T-helper 22 cell (primary cell): ENCODE measurements around the gene PLXNA4.

Experiments used
- DNase-seq: peaks from one replicate; pipeline ENCODE4 v3.0.0-alpha.2; 2020; ENCODE audit warnings: low read depth

Gene PLXNA4

DNA sequence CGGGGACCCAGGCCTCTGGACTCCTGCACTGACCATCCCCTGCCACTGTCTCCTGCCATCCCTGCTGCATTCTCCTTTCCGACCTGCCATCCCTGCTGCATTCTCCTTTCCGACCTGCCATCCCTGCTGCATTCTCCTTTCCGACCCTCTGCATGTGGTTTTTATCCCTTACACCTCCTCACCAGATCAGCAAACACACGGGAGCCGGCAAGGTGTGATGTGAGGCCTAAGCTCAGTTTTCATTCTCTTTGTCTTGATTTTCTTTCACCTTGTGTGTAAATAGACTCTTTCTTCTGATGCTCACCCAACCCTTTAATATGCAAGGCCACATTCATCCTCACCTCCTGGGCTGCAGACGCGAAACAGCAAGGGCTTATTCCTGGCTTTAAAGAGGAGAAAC is 11.4 kb downstream of the PLXNA4 start:
- no peak for DNase-seq

DNA sequence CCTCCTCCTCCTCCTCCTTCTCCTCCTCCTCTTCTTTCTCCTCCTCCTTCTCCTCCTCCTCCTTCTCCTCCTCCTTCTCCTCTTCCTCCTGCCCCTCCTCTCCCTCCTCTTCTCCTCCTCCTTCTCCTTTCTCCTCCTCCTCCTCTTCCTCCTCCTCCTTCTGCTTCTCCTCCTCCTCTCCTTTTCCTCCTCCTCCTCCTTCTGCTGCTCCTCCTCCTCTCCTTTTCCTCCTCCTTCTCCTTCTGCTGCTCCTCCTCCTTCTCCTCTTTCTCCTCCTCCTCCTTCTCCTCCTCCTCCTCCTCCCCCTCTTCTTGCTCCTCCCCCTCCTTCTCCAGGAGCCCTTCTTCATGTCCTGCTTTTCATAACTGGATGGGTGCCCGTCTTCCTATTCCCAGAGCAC is 12.2 kb downstream of the PLXNA4 start:
- no peak for DNase-seq

DNA sequence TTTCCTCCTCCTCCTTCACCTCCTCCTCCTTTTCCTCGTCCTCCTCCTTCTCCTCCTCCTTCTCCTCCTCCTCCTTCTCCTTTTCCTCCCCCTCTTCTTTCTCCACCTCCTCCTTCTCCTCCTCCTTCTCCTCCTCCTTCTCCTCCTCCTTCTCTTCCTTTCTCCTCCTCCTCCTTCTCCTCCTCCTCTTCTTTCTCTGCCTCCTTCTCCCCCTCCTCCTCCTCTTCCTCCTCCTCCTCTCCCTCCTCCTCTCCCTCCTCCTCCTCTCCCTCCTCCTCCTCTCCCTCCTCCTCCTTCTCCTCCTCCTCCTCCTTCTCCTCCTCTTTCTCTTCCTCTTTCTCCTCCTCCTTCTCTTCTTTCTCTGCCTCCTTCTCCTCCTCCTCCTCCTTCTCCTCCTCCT is 13.6 kb downstream of the PLXNA4 start:
- DNase-seq: no peak

DNA sequence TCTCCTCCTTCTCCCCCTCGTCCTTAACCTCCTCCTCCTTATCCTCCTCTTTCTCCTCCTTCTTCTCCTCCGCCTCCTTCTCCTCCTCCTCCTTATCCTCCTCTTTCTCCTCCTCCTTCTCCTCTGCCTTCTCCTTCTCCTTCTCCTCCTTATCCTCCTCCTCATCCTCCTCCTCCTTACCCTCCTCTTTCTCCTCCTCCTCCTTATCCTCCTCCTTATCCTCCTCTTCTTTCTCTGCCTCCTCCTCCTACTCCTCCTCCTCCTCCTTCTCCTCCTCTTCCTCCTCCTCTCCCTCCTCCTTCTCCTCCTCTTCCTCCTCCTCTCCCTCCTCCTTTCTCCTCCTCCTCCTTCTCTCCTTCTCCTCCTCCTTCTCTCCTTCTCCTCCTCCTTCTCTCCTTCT is 14.5 kb downstream of the PLXNA4 start:
- DNase-seq: no peak

DNA sequence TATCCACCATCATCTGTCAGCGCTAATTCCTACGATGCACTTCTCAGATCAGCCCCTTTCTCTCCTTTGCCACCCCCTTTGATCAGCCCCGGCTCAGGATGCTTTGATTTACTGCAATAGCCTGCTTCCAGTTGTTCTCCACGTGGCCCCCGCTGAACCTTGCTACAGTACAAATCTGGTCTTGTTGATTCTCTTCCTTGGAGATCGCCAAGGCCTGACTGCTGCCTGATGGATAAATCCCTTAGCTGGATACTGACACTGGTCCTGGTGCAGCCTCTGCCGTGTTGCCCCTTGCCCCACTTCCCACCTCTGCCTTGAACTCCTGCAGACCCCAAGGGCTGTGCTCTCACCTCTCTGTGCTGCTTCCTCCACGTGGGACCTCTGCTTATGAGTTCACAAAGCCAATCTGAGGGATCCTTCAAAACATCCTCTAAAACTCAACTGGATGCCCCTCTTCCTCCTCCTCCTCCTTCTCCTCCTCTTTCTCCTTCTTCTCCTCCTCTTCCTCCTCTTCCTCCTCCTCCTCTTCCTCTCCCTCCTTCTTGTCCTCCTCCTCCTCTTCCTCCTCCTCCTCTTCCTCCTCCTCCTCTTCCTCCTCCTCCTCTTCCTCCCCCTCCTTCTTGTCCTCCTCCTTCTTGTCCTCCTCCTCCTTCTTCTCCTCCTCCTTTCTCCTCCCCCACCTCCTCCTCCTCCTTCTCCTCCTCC is 15.3 kb downstream of the PLXNA4 start:
- DNase-seq: no peak

DNA sequence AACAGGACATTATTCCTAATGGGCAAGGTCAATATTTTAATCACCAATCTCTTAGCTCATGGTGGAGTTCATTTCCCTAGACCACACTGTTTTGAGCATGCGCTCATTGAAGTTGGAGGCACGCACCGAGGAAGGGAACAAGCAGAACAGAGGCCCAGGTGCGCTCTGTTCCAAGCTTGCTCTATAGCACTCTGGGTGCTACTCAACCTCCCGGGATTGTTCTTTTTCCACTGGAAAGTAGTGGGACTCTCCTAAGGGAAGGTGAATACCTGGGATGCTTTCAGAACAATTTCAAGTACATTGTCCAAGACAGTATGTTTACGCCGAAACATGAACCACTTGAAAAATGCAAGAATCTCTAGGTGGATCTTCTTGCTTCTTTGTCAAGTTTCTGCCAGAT is 16.2 kb downstream of the PLXNA4 start:
- no peak for DNase-seq

DNA sequence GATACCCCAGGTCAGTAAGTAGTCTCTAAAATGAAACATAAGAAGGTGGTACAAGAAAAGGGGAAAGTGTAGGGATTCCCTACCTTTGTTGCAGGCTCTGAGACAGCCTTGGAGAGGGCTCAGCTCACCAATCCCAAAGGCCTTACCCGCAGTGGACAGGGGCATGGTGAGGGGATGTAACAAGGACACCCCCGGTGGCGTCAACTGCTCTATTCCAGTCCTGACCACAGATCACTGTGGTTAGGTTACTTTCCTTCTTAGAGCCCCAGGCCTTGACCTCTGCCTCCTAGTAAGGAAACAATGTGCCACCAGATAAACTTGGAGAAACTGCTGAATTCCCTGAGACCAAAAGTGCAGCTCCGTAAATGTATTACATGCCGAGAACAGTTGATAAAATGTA is 17.5 kb downstream of the PLXNA4 start:
- no peak for DNase-seq

DNA sequence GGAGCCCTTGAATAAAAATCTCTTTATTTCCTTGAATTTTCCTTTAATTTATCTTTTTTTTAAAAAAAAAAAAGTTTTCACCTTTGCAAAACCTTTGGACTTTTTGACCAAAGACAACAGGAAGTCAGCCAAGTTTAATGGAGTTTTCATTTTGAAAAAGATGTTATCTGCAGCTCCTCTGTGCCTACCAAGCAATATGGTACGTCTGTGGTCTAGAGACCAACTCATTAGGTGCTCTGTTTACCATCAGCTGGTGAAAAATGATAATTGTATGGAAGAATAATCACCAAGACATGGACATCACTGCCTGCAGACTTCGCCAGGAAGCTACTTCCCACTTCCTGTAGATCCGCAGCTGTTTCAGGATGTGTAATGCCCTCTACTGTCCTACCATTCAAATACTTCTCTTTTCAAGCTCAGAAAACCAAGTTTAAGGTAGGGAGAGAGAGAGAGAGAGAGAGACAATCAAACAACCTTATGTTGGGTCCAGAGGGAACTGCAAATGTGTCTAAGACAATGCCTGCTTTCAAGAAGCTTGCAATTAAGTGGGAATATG is 18.7 kb downstream of the PLXNA4 start:
- DNase-seq: no peak

DNA sequence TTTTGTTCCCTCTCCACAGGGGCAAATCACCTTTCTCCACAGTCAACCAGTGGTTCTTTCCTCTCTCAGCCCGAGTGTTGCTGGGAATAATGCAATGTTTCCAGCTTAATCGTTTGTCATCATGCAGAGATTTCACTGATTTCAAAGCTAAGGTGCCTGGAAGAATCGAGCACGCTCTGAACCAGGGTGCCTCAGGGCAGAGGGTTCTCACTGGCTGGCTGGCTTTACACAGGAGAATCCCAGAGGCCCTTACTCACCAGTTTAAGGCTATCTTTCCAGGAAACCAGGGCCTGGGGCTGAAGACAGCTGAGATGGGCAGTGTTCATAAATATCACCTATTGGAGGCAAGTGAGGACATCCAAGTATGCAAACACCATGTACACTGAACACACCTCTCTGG is 21.8 kb downstream of the PLXNA4 start:
- no peak for DNase-seq

DNA sequence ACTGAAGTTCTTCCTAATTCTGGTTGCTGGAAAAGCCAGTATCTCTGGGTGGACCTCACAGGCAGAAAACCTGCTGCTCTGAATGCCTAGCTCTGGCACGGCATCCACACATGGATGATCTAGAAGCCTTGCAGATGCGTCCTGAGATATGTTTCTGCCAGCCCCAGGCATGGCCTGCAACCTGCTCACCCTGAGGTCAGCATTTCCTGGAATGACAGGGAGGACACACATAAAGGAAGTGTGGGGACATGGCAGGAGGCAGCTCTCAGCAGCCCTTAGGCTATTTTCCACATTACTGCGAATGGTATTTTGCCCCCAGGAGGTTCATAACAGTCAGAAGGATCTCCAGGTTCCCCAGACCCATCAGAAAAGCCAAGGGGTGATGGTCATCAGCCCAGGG is 23.2 kb downstream of the PLXNA4 start:
- no peak for DNase-seq

DNA sequence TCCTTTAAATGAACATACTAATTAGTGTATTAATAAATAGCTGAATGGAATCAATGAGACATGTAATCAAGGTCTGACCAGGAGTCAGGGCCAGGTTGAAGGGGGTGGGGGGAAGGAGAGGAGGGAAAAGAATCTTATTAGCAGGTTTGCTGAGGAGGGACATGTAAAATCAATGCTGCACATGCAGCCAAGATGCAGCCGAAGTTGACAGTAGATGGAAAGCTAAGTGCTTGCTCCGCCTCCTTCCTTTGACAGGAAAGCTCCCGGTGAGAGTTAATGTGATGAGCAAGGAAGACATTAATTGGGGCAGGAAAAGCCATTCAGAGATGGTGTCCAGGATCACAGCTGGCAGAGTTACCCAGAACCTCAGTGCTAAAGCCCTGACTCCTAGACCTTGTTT is 24.4 kb downstream of the PLXNA4 start:
- DNase-seq: no peak

DNA sequence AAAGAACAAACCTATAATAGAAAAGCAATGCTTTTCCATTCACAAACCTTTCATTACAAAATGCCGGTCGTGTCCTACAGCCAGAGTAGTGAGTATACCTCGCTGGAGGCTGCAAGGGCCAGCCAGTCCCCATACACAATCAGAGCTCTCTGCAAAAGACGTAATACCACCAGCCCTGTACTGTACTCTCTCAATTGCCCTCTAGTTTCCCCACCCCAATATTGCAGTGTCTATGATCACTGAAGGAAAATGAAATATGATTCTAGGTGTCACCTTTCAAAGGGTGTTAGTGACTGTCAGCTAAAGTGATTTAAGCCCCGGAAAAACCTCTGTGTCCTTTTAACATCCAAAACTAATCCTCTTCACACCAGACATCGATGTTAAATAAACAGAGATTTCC is 24.8 kb downstream of the PLXNA4 start:
- no peak for DNase-seq

DNA sequence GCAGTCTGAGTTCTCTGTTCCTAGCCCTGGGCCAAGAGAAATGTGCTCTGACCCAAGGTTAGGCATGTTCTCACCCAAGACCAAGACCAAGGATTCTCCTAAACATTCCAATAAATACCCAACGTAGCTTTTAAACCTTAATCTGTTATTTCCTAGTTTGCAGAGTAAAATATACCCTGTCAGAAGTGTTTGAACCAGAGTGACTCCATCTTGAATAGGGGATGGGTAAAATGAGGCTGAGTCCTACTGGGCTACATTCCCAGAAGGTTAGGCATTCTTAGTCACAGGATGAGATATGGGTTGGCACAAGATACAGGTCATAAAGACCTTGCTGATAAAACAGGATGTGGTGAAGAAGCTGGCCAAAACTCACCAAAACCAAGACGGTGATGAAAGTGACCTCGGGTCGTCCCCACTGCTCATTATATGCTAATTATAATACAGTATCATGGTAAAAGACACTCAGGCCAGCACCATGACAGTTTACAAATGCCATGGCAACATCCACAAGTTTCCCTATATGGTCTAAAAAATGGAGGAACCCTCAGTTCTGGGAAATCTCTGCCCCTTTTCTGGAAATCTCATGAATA is 27.7 kb downstream of the PLXNA4 start:
- no peak for DNase-seq

DNA sequence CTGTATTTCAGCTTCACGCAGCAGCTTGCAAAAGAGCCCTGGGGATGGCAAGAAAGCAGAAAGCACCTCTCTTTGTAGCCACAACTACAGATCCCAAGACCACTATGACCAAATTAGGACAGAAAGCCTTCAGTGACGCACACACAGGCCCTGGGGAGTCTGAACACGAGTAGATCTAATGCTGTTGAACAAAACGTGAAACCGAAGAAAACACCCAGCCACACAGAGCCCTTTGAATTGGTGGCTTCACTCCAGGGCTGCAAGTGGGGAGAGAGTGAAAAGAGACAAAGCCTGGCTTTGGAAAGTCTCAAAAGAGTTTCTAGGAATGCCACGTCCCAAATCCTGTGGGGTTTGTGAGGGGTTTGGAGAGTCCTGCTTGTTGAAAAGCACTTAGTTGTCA is 28.4 kb downstream of the PLXNA4 start:
- DNase-seq: no peak

DNA sequence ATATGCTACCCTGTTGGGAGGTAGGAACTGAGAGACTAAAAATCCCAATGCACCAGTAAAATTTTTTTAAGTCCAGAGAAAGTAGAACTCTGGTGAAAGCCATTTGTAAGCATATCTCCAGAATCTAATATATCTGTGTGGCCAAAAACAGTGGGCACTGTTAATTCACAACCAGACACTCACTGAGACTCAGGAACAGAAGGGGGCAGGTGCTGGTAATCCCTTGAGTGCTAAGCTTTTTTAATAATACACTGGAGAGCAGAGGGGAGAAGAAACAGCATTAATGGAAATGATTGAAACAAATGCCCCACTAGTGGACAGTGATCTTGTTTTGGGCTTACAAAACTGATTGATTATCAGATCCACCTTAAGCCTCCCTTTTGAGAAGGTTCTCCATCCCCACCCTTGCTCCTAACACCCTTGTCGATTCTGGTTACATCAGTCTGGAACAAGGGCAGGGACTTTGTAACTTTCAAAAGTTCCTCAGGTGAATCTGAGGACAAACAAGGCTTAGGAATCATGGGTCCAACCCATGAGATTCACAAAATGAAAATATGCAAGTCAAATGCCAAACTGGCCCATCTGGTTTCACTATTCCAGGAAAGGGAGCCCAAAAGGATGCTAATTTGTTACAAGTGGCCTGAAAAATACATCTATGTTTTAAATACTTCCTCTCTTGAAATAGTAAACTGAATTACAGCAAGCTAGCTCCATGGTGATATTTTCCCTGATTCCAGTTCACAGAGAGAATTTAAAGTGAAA is 29.7 kb downstream of the PLXNA4 start:
- DNase-seq: no peak

DNA sequence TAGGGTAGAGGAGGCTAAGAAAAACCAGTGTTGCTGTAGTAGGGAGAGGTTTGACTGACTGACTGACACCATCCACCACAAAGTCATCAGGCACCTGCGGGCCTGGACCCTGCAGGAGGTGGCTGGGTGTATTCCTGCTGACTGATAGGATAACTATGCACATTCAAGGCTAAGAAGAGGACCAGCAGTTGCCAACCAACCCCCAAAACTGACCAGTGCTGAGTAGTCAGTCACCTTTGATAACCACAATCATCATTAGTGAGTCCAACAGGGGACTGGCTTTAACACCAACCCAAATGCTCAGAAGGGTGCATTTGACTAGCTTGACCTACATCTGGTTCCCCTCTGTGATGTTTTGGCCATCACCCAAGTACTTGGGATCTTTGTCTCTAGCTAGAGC is 30.5 kb downstream of the PLXNA4 start:
- DNase-seq: no peak

DNA sequence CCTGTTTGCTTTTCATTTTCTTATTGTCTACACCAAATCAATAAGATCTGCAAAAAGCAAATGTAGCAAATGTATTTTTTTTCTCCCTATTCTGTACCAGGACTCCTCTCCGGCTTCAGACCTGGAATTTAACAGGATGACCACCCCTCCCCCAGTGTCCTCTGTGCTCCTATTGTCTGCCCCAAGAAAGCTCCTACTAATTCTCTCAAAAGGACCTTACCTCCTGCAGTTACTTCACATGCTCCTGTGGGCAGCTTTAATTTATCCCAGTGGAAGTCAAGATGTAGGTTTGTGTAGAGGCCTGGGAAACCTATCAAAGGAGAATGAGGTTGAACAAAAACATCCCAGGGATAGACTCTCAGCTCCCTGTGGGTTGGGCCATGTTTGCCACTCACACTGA is 31.3 kb downstream of the PLXNA4 start:
- DNase-seq: no peak

DNA sequence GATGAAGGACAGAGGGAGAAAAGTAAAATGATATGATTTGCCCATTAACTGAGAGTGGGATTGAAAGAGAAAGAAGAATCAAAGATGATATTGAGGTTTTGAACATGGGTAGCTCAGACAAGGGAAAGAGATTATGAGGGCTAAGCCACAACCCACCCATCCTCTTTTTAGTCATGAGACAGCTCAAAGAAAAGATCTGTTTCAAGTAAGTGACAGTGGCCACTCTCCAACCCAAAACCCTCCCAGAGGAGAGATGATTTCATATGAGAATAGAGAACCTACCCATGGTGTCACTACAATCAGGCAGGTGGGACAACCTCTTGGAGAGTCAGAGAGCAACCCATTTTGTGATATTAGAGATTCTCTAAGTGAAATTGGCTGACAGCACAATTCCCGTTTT is 32.2 kb downstream of the PLXNA4 start:
- DNase-seq: no peak

DNA sequence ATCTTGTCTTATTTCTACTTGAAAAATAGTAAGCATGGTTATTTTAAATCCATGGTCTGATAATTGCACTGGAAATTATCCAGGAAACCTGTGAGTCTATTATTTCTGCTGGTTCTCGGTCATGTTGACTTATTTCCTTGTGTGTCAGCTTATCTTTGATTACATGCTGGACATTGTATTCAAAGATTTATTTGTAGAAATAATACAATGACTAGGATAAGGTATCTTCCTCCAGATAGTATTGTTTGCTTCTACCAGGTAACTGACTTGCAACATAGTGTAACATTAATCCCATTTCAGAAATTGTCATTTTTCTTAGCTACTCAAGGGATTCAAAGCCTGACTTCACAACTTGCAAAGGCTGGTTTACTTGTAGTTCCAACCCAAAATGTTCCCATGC is 33.4 kb downstream of the PLXNA4 start:
- no peak for DNase-seq

DNA sequence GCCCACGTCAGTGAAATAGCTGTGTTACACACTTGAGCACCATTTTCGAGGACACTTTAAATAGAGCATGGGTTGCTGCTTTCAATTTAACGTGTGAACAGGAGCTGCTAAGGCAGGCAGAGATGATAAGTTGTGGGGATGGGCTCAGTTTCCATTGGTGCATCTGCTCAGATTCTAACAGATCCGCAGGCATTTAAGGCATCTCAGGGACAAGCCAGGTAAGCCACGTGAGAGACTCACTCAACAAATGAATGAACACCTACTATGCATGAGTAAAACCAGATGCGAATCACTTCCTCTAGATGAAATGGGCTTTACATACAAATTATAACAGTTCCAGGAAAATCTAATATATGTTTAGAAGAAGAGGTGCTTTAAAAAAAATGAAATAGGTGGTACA is 34.6 kb downstream of the PLXNA4 start:
- no peak for DNase-seq

DNA sequence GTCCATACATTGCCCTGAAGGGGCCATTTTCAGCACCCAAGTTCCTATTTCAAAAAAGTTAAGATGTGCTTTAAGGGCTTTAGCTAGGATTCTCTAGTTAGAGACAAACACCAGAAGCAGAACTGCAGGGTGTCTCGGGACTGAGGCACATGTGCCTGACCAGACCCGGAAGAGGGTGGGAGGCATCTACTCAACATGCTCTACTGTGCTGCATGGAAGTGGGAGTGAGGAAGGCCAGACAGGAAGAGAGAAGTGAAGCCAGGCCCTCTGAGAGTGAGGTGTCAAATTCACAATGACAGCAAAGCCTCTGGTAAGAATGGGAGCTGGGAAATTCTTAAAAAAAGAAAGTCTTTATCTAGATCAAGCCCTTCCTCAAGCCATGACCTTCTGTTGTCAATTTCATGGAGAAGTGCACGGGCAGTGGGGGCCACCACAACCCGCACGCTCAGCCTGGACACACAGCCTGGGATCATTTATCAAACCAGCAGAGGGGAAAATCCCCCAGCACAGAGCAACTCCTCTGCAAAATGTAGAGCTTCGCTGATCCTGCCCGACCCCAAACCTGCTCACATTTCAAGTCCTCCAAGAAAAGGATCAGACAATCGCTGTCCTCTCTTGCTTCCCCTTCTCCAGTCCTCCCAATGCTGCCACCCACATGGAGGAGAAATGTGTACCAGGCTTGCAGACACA is 38.7 kb downstream of the PLXNA4 start:
- no peak for DNase-seq

DNA sequence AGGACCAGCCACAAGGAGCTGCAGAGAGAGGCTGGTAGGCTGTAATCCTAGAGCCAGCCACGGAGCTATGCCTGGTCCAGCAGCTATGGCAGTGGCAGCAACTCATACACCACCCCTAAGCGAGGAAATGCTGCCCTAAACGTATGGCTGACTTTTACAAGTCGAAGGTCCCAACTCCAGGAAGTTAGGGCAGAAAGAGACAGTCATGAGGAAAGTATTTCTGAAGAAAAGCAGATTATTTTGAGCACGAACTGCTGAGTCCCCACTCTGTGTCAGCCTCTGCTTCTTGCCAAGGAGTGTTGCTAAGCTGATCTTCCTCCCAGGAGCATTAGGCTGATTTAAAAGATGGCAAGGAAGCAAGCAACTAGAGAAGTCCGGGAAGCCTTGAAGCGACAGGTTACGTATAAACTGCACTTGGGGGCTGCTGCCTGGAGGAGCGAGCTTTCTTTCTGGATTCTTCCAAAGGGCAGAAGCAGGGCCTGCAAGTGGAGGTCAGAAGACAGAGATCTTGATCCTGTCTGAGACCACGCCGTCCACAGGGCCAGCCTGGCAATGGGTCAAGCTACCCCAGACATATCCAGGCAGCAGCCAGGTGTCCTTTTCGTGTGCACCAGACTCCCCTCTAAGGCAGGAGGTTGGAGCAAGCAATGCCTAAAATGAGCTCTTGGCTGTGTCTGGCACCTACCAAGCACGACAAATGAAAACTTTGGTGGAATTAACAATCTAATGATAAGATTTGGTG is 39.4 kb downstream of the PLXNA4 start:
- no peak for DNase-seq
